CD4-positive, alpha-beta T cell treated with Interleukin-4 for 1 hour (primary cell): Measurements from ENCODE around the gene GPR179.
A peak's percentile ranks its signal among the peaks of the same experiment; 100 is the strongest.
"Not testable (repeated sequence)": the region's sequence is repeated elsewhere in the genome, so short reads cannot be mapped to it uniquely, and the experiment has no call there.

ENCODE experiments used
- DNase-seq, 2 donors: peaks; one replicate each; pipeline ENCODE4 v3.0.0-alpha.2; 2020 to 2022

GPR179 gene

DNA sequence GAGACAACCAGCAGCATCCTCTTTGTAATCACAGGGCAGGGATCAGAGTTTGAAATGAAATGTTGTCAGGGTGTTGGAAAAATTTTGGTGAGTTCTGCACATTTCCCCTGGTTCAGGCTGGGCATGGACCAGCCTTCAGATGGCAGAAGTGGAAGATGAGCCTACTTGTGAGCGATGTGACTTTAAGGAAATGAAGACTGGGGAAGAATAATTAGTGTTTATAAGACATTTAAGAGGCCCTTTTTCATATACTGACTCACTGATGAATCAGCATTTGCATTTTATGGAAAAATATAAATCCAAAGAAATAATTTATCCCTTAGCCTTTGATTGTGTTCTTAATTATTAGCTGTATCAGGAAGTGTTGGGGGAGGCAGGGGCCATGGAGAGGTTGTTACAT, 20.9 kb downstream of the GPR179 start:
- no peak for DNase-seq

DNA sequence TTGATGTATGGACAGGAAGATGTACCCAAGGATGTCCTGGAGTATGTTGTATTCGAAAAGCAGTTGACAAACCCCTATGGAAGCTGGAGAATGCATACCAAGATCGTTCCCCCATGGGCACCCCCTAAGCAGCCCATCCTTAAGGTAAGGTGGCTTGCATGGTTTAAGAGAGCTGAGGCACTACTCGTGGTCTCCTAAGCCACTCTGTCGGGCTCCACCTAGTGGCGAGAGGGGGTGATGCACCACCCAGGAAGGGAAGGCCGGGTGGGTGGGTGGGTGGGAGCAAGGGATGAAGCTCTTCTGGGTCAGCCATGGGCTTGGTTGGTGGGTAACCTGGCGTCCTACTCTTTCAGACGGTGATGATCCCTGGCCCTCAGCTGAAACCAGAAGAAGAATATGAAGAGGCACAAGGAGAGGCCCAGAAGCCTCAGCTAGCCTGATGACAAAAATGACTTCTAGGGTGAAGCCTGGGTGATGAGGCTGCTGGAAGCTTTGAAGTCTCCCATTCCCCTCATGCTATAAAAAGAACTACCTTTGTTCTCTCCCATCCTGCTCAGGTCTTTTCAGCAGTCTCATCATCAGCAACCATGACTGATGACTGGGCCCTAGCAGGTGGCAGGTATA, 21.5 kb downstream of the GPR179 start:
- peak; percentile 54 to 62 for DNase-seq

DNA sequence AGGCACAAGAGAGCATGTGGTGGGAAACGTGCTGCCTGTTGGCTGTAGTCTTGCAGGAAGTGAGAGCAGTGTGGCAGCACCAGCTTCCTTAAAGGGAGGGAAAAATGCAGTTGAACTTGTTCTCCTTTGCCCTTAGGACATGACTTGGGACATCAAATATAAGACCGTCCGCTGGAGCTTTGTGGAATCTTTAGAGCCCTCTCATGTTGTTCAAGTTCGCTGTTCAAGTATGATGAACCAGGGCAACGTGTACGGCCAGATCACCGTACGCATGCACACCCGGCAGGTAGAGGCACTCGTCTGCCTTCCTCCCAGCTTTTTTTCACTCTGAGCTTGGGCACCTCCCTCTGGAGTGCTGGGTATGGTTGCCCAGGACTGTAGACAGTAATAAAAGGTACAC, 23.3 kb downstream of the GPR179 start:
- no peak for DNase-seq

DNA sequence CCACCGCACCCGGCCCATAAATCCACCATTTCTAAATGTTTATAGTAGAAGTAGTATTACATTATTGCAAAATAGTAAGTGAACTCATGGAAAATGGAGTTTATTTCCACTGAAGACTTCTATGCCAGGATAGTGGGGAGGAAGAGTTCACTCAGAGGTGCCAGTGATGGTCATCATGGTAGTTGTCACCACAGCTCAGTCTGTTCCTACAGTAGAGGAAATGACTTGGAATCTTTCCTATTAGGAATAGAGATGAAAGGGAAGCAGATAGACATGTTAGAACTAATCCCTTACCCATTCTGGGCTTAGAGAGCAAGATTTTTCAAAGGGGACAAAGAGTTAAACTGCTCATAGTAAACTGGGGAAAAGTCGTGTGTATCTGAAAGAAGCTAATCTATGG, 26.7 kb downstream of the GPR179 start:
- DNase-seq, result no peak

DNA sequence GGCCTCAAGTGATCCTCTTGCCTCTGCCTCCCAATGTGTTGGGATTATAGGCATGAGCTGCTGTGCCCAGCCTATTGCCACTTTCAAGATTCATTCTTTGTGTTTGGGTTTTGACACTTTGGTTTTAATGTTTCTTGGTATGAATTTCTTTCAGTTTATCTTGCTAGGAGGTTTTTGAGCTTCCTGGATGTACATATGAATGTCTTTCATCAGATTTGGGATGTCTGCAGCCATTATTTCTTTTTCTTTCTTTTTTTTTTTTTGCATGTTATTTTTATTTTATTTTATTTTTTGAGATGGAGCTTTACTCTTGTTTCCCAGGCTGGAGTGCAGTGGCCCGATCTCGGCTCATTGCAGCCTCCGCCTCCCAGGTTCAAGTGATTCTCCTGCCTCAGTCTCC, 28.3 kb downstream of the GPR179 start:
- no peak for DNase-seq

DNA sequence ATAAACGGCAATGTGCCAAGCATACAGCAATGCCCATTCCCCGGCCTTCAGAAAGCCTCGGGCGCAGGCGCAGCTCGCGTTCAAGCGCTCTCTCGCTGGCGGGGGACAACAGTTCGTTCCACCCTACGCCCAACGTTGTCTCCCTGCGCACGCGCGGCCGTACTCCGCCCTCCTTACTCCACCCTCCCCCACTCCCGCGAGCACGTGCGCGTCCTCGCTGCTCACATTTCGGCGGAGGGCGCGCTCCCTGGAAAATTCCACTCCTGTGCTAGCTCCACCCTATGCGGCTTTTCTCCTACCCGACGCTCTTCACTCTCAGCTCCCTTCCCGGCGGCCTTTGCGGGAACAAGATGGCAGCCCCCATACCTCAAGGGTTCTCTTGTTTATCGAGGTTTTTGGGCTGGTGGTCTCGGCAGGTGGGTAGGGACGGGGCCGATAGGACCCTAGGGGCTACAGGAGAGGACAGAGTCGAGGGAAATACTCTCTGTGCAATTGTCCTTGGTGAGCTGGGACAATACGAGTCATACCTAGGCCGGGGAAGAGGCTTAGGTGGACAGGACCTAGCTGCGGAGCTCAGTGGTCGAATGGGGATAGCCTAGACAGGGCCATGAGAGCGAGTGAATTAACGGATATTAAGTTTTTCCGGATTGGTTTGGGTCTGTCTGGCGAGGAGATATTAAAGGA, 46.8 kb downstream of the GPR179 start, which contains the start of gene MRPL45:
TSS of gene MRPL45 (plus strand) at position 335 of the 684 bp plus-strand sequence. CDS start at position 351, 16 bp downstream.
- peak; percentile 97 for DNase-seq

DNA sequence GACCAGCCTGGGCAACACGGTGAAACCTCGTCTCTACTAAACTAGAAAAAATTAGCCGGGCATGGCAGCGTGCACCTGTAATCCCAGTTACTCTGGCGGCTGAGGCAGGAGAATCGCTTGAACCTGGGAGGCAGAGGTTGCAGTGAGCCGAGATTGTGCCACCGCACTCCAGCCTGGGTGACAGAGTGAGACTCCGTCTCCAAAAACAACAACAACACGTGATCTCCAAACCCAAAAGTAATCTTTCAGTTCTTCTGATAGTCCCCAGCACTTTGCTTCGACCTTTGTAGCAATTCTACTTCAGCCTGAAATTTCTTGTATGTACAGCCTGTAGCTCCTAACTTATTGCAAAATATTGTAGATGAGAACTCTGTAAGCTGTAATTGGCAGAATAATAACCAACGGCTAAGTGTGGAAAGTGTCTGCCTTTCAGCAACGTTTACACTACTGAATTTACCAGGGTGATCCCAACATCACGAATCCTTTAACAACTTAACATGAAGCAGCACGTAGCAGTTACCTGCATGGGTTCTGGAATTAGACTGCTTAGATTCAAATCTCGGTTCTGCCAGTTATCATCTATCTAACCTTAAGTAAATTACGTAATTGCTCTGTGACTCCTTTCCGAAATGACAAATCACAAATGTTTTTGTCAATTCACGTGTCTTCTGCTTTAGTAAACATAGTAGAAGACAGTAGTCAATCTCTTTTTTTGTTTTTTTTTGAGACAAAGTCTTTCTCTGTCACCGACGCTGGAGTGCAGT, 48.0 kb downstream of the GPR179 start:
- not testable (repeated sequence) for DNase-seq

DNA sequence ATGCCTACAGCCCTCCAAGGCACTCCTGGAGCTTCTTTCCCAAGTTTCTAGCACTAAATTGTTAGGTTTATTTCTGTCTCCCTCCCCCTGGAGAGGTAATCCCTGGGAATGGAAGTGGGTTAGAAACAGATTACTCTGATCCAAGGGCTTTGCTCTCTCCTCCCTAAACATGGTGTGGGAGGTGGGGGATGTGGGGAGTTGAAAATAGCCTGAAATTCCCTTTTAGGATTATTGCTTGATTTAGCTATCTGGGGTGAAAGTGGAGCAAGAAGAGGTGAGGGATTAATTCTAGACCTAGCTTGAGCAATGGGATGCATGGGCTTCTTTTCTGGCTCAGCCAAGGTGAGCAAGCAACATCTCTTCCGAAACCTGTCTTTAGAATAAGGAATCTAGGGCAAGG, 54.0 kb downstream of the GPR179 start:
- not testable (repeated sequence) for DNase-seq

DNA sequence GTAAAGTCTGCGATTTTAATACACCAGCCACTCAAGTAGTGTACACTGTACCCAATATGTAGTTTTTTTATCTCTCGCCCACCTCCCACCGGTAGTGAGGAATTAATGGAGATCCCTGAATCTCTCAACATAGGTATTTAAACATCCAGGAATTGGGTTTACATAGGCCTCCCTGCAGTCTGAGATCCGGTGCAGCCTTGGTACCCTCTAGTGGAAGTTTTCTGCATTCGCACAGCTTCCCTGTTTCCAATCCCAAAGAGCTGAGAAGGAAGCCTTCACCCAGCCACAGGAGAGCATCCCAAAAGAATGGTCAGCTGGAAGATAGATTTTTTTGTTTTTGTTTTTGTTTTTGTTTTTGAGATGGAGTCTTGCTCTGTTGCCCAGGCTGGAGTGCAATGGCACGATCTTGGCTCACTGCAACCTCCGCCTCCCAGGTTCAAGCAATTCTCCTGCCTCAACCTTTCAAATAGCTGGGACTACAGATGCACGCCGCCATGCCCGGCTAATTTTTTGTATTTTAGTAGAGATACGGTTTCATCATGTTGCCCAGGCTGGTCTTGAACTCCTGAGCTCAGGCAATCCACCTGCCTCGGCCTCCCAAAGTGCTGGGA, 55.4 kb downstream of the GPR179 start:
- DNase-seq, result not testable (repeated sequence)

DNA sequence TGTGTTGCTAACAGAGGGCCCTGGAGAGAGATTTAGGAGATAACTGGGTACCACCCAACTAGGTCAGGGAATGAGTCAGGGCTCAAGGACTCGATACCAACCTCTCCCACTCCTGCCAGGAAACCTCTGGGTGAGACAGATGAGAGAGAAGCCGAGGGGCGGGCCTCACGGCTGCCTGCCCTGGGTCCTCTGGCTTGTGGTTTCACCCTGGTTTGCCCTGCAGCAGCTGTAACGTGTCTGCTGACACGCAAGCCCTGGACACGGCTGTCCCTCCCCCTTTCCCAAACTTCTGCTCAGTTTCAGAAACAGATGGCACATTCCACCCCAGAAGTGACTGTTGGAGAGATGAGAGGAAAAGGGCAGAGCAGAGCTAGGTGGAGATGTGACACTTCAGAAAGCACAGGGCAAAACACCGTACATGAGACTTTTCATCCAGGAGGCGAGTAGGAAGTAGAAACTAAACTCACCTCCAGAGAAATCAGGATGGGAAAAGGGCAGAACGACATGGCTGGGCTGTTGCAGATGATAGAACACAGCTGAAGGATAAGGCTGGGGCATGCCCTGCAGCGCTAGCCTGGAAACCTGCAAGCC, 57.2 kb downstream of the GPR179 start:
- not testable (repeated sequence) for DNase-seq

DNA sequence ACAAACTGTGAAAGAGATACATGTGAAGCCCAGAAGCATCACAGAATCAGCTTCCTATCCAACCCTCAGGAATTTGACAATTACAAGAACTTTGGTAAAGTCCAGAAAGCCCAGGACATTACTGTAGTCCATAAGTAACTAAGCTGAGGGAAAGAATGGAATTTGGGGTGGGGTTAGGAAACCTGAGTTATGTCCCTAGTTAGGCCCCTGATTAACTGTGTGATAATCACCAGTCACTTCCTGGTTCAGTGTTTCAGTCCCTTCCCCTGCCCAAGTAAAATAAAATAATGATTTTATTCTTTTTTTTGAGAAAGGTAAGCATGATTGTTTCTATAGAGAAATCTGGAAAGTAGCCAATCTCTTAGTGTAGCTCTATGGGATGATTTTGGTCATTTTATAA, 57.8 kb downstream of the GPR179 start:
- DNase-seq, result not testable (repeated sequence)
